Peyer's patch (tissue), 4 donors: ENCODE data around the gene GPC6.

Source experiments
- CTCF ChIP-seq, 6 experiments: fragments of 450-650 bp in 4 of 6; fragments of 200-600 bp in 2 of 6; sonication (generic) in 1 of 6; IDR thresholded peaks; one replicate each; pipeline ENCODE4 v1.5.1; 2017 to 2019; ENCODE audit warnings: antibody characterized with exemption in 6 of 6, mild to moderate bottlenecking in 3 of 6, moderate library complexity in 1 of 6
- POLR2A ChIP-seq, 2 donors: fragments of 450-650 bp; IDR thresholded peaks; one replicate each; pipeline ENCODE4 v1.5.1; 2017; ENCODE audit warnings: antibody characterized with exemption in 2 of 2, mild to moderate bottlenecking in 2 of 2, moderate library complexity in 2 of 2

GRCh38 chr13:94050686-94051085 is 824.1 kb downstream of the GPC6 start:
- no peak for TF ChIP-seq CTCF (IDR thresholded peaks at IDR 0.05)
- TF ChIP-seq POLR2A (IDR thresholded peaks at IDR 0.05): no peak
